ENCODE data around the gene SUSD2.

SUSD2 gene

DNA sequence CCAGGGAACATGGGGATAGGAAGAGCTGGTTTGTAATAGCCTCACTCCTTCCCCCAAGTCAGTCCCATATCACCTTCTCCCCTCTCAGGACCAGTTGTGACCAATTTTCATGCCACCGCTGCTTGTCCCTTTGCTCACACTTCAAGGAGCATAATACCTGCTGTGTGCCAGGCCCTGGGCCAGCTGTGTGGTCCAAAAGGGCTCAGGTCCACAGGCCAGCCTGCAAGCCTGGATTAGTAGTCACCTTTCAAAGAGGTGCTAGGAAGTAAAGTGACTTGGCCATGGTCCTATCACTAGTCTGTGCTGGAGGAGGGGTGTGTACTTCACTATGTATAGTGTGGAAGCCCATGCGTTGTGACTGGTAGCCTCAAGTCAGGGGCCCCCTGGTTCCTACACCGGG is 38.5 kb upstream of the SUSD2 start:
- H3K4me1 ChIP-seq (ENCODE audit: control insufficient read depth in 2 of 2, insufficient read depth in 2 of 2, low read length in 2 of 2): peaks cover 35 to 43% of the 10 kb centered on the region in 2 donors
- no peaks in the 10 kb centered on the region for H3K27me3 ChIP-seq (ENCODE audit: control insufficient read depth in 2 of 2, insufficient read depth in 2 of 2, low read length in 2 of 2)
- no peak overlapping the region for H3K27ac ChIP-seq (ENCODE audit: low read depth in 2 of 2, low read length in 2 of 2)
- H3K36me3 ChIP-seq (ENCODE audit: control insufficient read depth in 2 of 2, insufficient read depth in 2 of 2, low read length in 2 of 2): peaks cover under 1 to 8% of the 10 kb centered on the region in 2 donors
- H3K4me3 ChIP-seq (ENCODE audit: low read length in 2 of 2): no peak overlapping the region
- no peak overlapping the region for H3K9ac ChIP-seq (ENCODE audit: low read depth in 1 of 2, low read length in 2 of 2)
- no peaks in the 10 kb centered on the region for H3K9me3 ChIP-seq (ENCODE audit: control insufficient read depth in 2 of 2, low read length in 2 of 2)

DNA sequence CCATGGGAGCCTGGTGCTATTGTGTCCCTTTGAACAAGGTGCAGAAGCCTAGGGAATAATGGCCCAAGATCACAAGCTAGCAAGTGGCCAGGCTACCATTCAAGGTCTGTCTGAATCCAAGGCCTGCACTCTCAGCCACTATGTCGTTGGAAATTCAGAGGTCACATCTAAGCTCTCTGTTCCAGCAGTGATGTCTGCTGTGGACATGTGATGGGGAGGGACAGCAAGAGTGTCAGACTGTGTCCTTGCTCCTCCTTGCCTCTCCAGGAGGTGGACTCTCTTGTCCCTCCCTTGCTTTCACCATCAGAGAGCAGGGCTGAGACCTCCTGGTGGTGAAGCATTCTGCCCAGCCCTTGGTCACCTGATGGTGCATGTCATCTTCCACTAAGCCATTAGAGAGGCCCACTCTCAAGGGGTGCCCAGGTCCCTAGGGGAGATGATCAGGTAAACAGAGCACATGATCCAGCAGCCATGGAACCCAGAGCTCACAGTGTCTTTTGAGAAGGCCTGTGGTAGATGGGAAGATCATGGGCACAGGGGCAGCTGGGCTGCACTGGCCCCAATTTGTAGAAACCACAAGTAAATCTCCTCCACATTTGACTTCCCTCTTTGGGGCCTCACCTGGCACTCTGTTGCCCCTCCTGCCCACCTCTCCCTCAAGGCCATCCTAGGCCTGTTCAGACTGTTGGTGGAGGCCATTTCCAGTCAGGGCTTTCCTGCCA is 37.1 kb upstream of the SUSD2 start:
- Histone ChIP-seq H3K9me3 (ENCODE audit: control insufficient read depth in 2 of 2, low read length in 2 of 2) (no peaks in the 10 kb centered on the region), H3K4me1 (ENCODE audit: control insufficient read depth in 2 of 2, insufficient read depth in 2 of 2, low read length in 2 of 2) (peaks cover 42 to 52% of the 10 kb centered on the region in 2 donors), H3K27ac (ENCODE audit: low read depth in 2 of 2, low read length in 2 of 2) (peak overlapping the region in 1 of 2 donors; percentile 11), H3K27me3 (ENCODE audit: control insufficient read depth in 2 of 2, insufficient read depth in 2 of 2, low read length in 2 of 2) (no peaks in the 10 kb centered on the region), H3K36me3 (ENCODE audit: control insufficient read depth in 2 of 2, insufficient read depth in 2 of 2, low read length in 2 of 2) (no peaks in the 10 kb centered on the region), H3K9ac (ENCODE audit: low read depth in 1 of 2, low read length in 2 of 2) (no peak overlapping the region), H3K4me3 (ENCODE audit: low read length in 2 of 2) (no peak overlapping the region)

DNA sequence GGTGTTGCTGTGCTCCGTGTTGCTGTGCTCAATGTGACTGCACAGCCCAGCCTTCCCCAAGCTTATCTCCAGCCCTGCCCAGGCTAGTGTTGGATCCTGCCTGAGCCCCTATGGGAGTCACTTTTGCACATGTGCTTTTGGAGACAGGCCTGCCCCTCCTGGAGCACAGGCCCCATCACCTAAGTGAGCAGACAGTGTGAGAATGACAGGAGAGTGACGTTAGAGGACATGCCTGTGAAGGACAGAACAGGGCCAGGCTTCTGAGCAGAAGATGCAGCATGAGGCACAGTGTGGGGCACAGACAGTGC is 36.6 kb upstream of the SUSD2 start:
- H3K4me1 ChIP-seq (ENCODE audit: control insufficient read depth in 2 of 2, insufficient read depth in 2 of 2, low read length in 2 of 2): peaks cover 42 to 52% of the 10 kb centered on the region in 2 donors
- H3K9me3 ChIP-seq (ENCODE audit: control insufficient read depth in 2 of 2, low read length in 2 of 2): no peaks in the 10 kb centered on the region
- no peaks in the 10 kb centered on the region for H3K36me3 ChIP-seq (ENCODE audit: control insufficient read depth in 2 of 2, insufficient read depth in 2 of 2, low read length in 2 of 2)
- H3K27ac ChIP-seq (ENCODE audit: low read depth in 2 of 2, low read length in 2 of 2): peak overlapping the region in 1 of 2 donors; percentile 11
- H3K9ac ChIP-seq (ENCODE audit: low read depth in 1 of 2, low read length in 2 of 2): no peak overlapping the region
- H3K27me3 ChIP-seq (ENCODE audit: control insufficient read depth in 2 of 2, insufficient read depth in 2 of 2, low read length in 2 of 2): no peaks in the 10 kb centered on the region
- no peak overlapping the region for H3K4me3 ChIP-seq (ENCODE audit: low read length in 2 of 2)

GRCh38 chr22:24145446-24146193 is 35.7 kb upstream of the SUSD2 start:
- Histone ChIP-seq H3K9ac (ENCODE audit: low read depth in 1 of 2, low read length in 2 of 2) (peak overlapping the region; percentile 39 to 56), H3K9me3 (ENCODE audit: control insufficient read depth in 2 of 2, low read length in 2 of 2) (no peaks in the 10 kb centered on the region), H3K4me3 (ENCODE audit: low read length in 2 of 2) (peak overlapping the region; percentile 24 to 32), H3K36me3 (ENCODE audit: control insufficient read depth in 2 of 2, insufficient read depth in 2 of 2, low read length in 2 of 2) (no peaks in the 10 kb centered on the region), H3K27ac (ENCODE audit: low read depth in 2 of 2, low read length in 2 of 2) (peak overlapping the region; percentile 87 to 88), H3K4me1 (ENCODE audit: control insufficient read depth in 2 of 2, insufficient read depth in 2 of 2, low read length in 2 of 2) (peaks cover 42 to 48% of the 10 kb centered on the region in 2 donors), H3K27me3 (ENCODE audit: control insufficient read depth in 2 of 2, insufficient read depth in 2 of 2, low read length in 2 of 2) (no peaks in the 10 kb centered on the region)

GRCh38 chr22:24146194-24146616 is 35.1 kb upstream of the SUSD2 start:
- Histone ChIP-seq H3K27me3 (ENCODE audit: control insufficient read depth in 2 of 2, insufficient read depth in 2 of 2, low read length in 2 of 2) (no peaks in the 10 kb centered on the region), H3K27ac (ENCODE audit: low read depth in 2 of 2, low read length in 2 of 2) (peak overlapping the region; percentile 87 to 88), H3K4me3 (ENCODE audit: low read length in 2 of 2) (peak overlapping the region; percentile 24 to 32), H3K9me3 (ENCODE audit: control insufficient read depth in 2 of 2, low read length in 2 of 2) (no peaks in the 10 kb centered on the region), H3K9ac (ENCODE audit: low read depth in 1 of 2, low read length in 2 of 2) (peak overlapping the region; percentile 39 to 42), H3K36me3 (ENCODE audit: control insufficient read depth in 2 of 2, insufficient read depth in 2 of 2, low read length in 2 of 2) (no peaks in the 10 kb centered on the region), H3K4me1 (ENCODE audit: control insufficient read depth in 2 of 2, insufficient read depth in 2 of 2, low read length in 2 of 2) (peaks cover 37 to 48% of the 10 kb centered on the region in 2 donors)

DNA sequence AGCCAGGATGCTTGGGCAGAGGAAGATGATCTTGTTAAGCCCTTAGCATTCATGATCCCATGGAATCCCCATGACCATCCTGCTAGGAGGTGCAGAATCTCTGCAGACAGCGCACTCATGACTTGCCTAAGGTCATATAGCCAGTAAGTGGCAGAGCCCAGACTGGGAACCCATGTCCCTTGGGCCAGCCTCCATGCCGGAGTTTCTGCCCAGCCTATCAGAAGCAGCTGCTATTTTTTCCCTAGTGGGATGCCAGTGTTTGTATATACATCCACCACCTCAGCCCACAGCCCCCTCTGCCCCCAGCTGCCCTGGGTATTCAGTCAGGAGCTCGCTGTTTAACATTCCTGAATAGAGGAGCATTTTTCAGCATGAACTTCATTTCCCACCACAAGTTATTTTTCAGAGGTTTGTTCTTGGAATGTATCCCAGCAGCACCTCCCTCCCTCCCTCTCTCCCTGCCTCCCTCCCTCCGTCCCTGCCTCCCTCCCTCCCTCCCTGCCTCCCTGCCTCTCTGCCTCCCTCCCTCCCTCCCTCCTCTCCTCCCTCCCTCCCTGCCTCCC is 34.4 kb upstream of the SUSD2 start:
- peaks cover 37 to 47% of the 10 kb centered on the region in 2 donors for H3K4me1 ChIP-seq (ENCODE audit: control insufficient read depth in 2 of 2, insufficient read depth in 2 of 2, low read length in 2 of 2)
- H3K36me3 ChIP-seq (ENCODE audit: control insufficient read depth in 2 of 2, insufficient read depth in 2 of 2, low read length in 2 of 2): peaks cover 2 to 4% of the 10 kb centered on the region in 2 donors
- H3K27me3 ChIP-seq (ENCODE audit: control insufficient read depth in 2 of 2, insufficient read depth in 2 of 2, low read length in 2 of 2): no peaks in the 10 kb centered on the region
- H3K9me3 ChIP-seq (ENCODE audit: control insufficient read depth in 2 of 2, low read length in 2 of 2): no peaks in the 10 kb centered on the region
- H3K27ac ChIP-seq (ENCODE audit: low read depth in 2 of 2, low read length in 2 of 2): peak overlapping the region; percentile 87 to 88
- H3K9ac ChIP-seq (ENCODE audit: low read depth in 1 of 2, low read length in 2 of 2): peak overlapping the region in 1 of 2 donors; percentile 42
- H3K4me3 ChIP-seq (ENCODE audit: low read length in 2 of 2): peak overlapping the region in 1 of 2 donors; percentile 24

GRCh38 chr22:24147666-24148065 is 33.6 kb upstream of the SUSD2 start:
- Histone ChIP-seq H3K36me3 (ENCODE audit: control insufficient read depth in 2 of 2, insufficient read depth in 2 of 2, low read length in 2 of 2) (peaks cover 3 to 4% of the 10 kb centered on the region in 2 donors), H3K9ac (ENCODE audit: low read depth in 1 of 2, low read length in 2 of 2) (no peak overlapping the region), H3K27ac (ENCODE audit: low read depth in 2 of 2, low read length in 2 of 2) (peak overlapping the region; percentile 45 to 72), H3K27me3 (ENCODE audit: control insufficient read depth in 2 of 2, insufficient read depth in 2 of 2, low read length in 2 of 2) (no peaks in the 10 kb centered on the region), H3K4me1 (ENCODE audit: control insufficient read depth in 2 of 2, insufficient read depth in 2 of 2, low read length in 2 of 2) (peaks cover 37 to 40% of the 10 kb centered on the region in 2 donors), H3K9me3 (ENCODE audit: control insufficient read depth in 2 of 2, low read length in 2 of 2) (no peaks in the 10 kb centered on the region), H3K4me3 (ENCODE audit: low read length in 2 of 2) (no peak overlapping the region)

DNA sequence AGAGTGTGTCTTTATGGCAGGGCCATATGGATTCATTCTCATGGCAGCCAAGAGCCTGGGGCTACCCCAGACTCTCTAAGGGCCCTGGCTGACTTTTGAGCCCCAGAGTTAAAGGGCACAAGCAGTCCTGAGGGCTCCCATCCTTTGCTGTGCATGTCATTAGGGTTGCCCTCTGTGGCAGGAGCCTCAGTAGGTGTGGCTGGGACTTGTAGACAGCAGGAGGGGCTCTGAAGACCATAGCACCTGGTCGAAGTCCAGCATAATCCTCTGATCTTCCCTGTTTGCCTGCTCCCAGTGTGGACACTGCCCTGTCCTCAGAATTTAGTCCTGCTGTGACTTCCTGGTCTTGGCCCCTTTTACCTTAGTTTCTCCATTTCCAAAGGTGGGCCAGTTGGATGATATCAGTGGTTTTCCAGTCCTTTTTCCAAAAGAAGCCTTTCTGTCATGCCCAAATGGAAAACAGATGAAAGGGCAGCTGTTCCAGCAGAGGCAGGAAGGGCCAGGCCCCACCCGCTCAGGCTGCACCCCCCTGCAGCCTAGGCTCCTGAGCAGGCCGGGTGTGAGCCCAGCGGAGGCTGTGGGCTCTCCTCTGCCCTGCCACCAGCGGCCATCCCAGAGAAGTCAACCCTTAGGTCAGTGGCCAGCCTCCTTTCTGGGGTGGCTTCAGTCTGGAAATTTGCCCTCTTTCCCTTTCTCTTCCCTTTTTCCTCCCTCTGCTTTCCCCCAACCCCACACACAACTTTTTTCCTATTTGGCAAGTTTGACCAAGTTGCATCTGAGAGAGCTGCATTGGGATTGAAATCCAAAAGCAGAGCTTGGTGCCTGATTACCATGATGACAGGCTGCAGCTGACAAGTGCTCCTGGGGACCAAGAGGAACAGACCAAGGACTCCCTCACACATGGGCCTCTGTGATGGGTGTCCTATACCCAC is 32.8 kb upstream of the SUSD2 start:
- Histone ChIP-seq H3K27ac (ENCODE audit: low read depth in 2 of 2, low read length in 2 of 2) (peak overlapping the region; percentile 45 to 72), H3K36me3 (ENCODE audit: control insufficient read depth in 2 of 2, insufficient read depth in 2 of 2, low read length in 2 of 2) (peaks cover 3 to 4% of the 10 kb centered on the region in 2 donors), H3K9ac (ENCODE audit: low read depth in 1 of 2, low read length in 2 of 2) (no peak overlapping the region), H3K4me1 (ENCODE audit: control insufficient read depth in 2 of 2, insufficient read depth in 2 of 2, low read length in 2 of 2) (peaks cover 37 to 43% of the 10 kb centered on the region in 2 donors), H3K9me3 (ENCODE audit: control insufficient read depth in 2 of 2, low read length in 2 of 2) (no peaks in the 10 kb centered on the region), H3K4me3 (ENCODE audit: low read length in 2 of 2) (no peak overlapping the region), H3K27me3 (ENCODE audit: control insufficient read depth in 2 of 2, insufficient read depth in 2 of 2, low read length in 2 of 2) (no peaks in the 10 kb centered on the region)

DNA sequence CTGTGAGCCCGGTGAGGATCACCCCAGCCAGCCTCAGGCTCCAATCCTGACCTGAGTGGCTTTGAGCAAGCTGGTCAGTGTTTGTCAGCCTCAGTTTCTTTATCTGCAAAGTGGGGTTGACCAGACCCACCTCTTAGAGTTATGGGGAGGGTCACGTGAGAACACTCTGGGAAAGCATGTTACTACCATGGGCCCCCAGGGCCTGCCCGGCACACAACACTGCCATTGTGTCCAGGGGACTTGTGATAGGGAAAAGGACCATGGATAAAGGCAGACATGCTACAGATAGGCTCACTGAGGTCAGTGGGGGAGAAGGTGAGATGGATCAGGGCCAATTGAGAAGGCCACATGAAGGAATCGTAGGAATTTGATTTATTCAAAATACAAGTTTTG is 32.1 kb upstream of the SUSD2 start:
- H3K27ac ChIP-seq (ENCODE audit: low read depth in 2 of 2, low read length in 2 of 2): no peak overlapping the region
- H3K4me1 ChIP-seq (ENCODE audit: control insufficient read depth in 2 of 2, insufficient read depth in 2 of 2, low read length in 2 of 2): peaks cover 37 to 45% of the 10 kb centered on the region in 2 donors
- no peak overlapping the region for H3K4me3 ChIP-seq (ENCODE audit: low read length in 2 of 2)
- no peaks in the 10 kb centered on the region for H3K9me3 ChIP-seq (ENCODE audit: control insufficient read depth in 2 of 2, low read length in 2 of 2)
- H3K36me3 ChIP-seq (ENCODE audit: control insufficient read depth in 2 of 2, insufficient read depth in 2 of 2, low read length in 2 of 2): peaks cover 3 to 4% of the 10 kb centered on the region in 2 donors
- no peaks in the 10 kb centered on the region for H3K27me3 ChIP-seq (ENCODE audit: control insufficient read depth in 2 of 2, insufficient read depth in 2 of 2, low read length in 2 of 2)
- H3K9ac ChIP-seq (ENCODE audit: low read depth in 1 of 2, low read length in 2 of 2): no peak overlapping the region

Data from mucosa of rectum (tissue), 2 donors.